OCI-LY7 (cell line): Measurements from ENCODE around the gene UGT1A4. TPM values are rescaled to one million over a fixed set of nuclear protein-coding genes. Genes with fewer than 3 reads are reported as not detected.
"Not testable (repeated sequence)": the region's sequence is repeated elsewhere in the genome, so short reads cannot be mapped to it uniquely, and the experiment has no call there.

Source experiments
- BruUV-seq: library from RNA; stranded (reverse); fragments of 400-500 nt; replicated peaks from 2 replicates; lab custom pipeline; 2021; lab: Mats Ljungman, UMichigan
- CTCF ChIA-PET: fragments of 300-600 bp; sonication (Branson Sonifier 250); formaldehyde crosslinking; loops from one replicate; lab custom pipeline; 2022; ENCODE audit warnings: antibody characterized with exemption; ENCODE audit not compliant: unreplicated experiment; lab: Charles Lee
- POLR2A ChIA-PET: fragments of 300-600 bp; sonication (Branson Sonifier 250); formaldehyde crosslinking; loops from one replicate; lab custom pipeline; 2022; ENCODE audit warnings: antibody characterized with exemption; lab: Charles Lee
- DNase-seq: peaks from one replicate; pipeline ENCODE4 v3.0.0-alpha.2; 2015; ENCODE audit warnings: low spot score
- H2AFZ ChIP-seq: fragments of 200-600 bp; sonication (generic), shearing (Covaris generic); 2 replicates; pipeline ENCODE4 v1.6.1; 2014; ENCODE audit warnings: mild to moderate bottlenecking, antibody characterized with exemption, low read length, moderate library complexity
- H3K27ac ChIP-seq: fragments of 200-600 bp; sonication (generic); 2 replicates; pipeline ENCODE4 v1.5.1; 2014; ENCODE audit warnings: mixed run types, low read depth, mild to moderate bottlenecking, moderate library complexity, low read length, inconsistent platforms; ENCODE audit not compliant: poor library complexity, severe bottlenecking
- H3K36me3 ChIP-seq: fragments of 200-600 bp; sonication (generic); 2 replicates; pipeline ENCODE4 v1.6.1; 2014; ENCODE audit warnings: mild to moderate bottlenecking, antibody characterized with exemption, low read length, moderate library complexity, mixed read lengths; ENCODE audit not compliant: insufficient read depth
- H3K4me1 ChIP-seq: fragments of 200-600 bp; sonication (generic); 2 replicates; pipeline ENCODE4 v1.5.1; 2014; ENCODE audit warnings: mild to moderate bottlenecking, low read length; ENCODE audit not compliant: insufficient read depth, poor library complexity, severe bottlenecking
- H3K4me2 ChIP-seq: fragments of 200-600 bp; sonication (generic); 2 replicates; pipeline ENCODE4 v1.6.1; 2014; ENCODE audit warnings: mild to moderate bottlenecking, low read length
- H3K4me3 ChIP-seq: fragments of 200-600 bp; sonication (generic); 2 replicates; pipeline ENCODE4 v1.5.1; 2014; ENCODE audit warnings: mild to moderate bottlenecking, low read depth, low read length; ENCODE audit not compliant: poor library complexity, severe bottlenecking
- H3K79me2 ChIP-seq: fragments of 200-600 bp; sonication (generic); 2 replicates; pipeline ENCODE4 v1.6.1; 2016; ENCODE audit warnings: low read depth, mild to moderate bottlenecking, low read length, moderate library complexity, mixed read lengths; ENCODE audit not compliant: insufficient read depth
- H3K9me2 ChIP-seq: fragments of 200-600 bp; sonication (generic); 2 replicates; pipeline ENCODE4 v1.6.1; 2016; ENCODE audit warnings: mild to moderate bottlenecking, low read length, mixed read lengths; ENCODE audit not compliant: insufficient read depth
- H3K9me3 ChIP-seq: fragments of 200-600 bp; sonication (generic); 2 replicates; pipeline ENCODE4 v1.6.1; 2014; ENCODE audit warnings: mild to moderate bottlenecking, mixed run types, low read length, mixed read lengths
- H4K20me1 ChIP-seq: fragments of 200-600 bp; sonication (generic); 2 replicates; pipeline ENCODE4 v1.6.1; 2014; ENCODE audit warnings: mild to moderate bottlenecking, antibody characterized with exemption, low read length, moderate library complexity, mixed read lengths; ENCODE audit not compliant: insufficient read depth
- EZH2phosphoT487 ChIP-seq: fragments of 200-600 bp; sonication (generic); IDR thresholded peaks from 2 replicates; pipeline ENCODE4 v1.6.1; 2018; ENCODE audit warnings: low read depth, borderline replicate concordance, mild to moderate bottlenecking, mixed run types, antibody characterized with exemption, low read length, moderate library complexity, mixed read lengths
- intact Hi-C: fragments of 100-400 bp; cut with micrococcal nuclease; formaldehyde crosslinking; loops from one replicate; pipeline ENCODE4 v1.10.0; 2022; ENCODE audit not compliant: unreplicated experiment
- total RNA-seq, 2 experiments: library from RNA; depleted of rRNA in 1 of 2; stranded (reverse); fragments of >200 nt in 1 of 2; shearing (Covaris generic) in 1 of 2; gene quantifications; 2 replicates each; pipeline ENCODE4 v1.2.3, GENCODE V29; 2014 to 2022
- TF ChIP-seq, protein P1 (sequence below): fragments of 200-600 bp; sonication (generic); conservative IDR thresholded peaks from 2 replicates; pipeline ENCODE4 v1.5.1; 2014; ENCODE audit warnings: mild to moderate bottlenecking, antibody characterized with exemption, low read length, moderate library complexity, mixed read lengths

UGT1A4 gene
- total RNA-seq, 2 experiments from 2014 or later: not detected

GRCh38 chr2:233699424-233700027, 19.0 kb upstream of the UGT1A4 start:
- no peaks in the 10 kb centered on the region for H3K36me3 ChIP-seq
- no peak for TF ChIP-seq EZH2phosphoT487
- TF ChIP-seq, protein P1, sequence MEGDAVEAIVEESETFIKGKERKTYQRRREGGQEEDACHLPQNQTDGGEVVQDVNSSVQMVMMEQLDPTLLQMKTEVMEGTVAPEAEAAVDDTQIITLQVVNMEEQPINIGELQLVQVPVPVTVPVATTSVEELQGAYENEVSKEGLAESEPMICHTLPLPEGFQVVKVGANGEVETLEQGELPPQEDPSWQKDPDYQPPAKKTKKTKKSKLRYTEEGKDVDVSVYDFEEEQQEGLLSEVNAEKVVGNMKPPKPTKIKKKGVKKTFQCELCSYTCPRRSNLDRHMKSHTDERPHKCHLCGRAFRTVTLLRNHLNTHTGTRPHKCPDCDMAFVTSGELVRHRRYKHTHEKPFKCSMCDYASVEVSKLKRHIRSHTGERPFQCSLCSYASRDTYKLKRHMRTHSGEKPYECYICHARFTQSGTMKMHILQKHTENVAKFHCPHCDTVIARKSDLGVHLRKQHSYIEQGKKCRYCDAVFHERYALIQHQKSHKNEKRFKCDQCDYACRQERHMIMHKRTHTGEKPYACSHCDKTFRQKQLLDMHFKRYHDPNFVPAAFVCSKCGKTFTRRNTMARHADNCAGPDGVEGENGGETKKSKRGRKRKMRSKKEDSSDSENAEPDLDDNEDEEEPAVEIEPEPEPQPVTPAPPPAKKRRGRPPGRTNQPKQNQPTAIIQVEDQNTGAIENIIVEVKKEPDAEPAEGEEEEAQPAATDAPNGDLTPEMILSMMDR: no peak
- intact Hi-C loops: no loop called here
- no peaks in the 10 kb centered on the region for H4K20me1 ChIP-seq
- H3K27ac ChIP-seq: no peak overlapping the region
- BruUV-seq: no TSS peak
- ChIA-PET CTCF (no interaction called here), POLR2A (no interaction called here)
- H3K4me3 ChIP-seq: no peak overlapping the region
- H3K9me3 ChIP-seq: no peaks in the 10 kb centered on the region
- no peaks in the 10 kb centered on the region for H3K79me2 ChIP-seq
- H3K4me2 ChIP-seq: no peak overlapping the region
- H3K4me1 ChIP-seq: no peaks in the 10 kb centered on the region
- no peaks in the 10 kb centered on the region for H3K9me2 ChIP-seq
- DNase-seq: no peak
- no peak overlapping the region for H2AFZ ChIP-seq

- no peak for DNase-seq
- no TSS peak for BruUV-seq
- ChIA-PET CTCF (no interaction called here), POLR2A (no interaction called here)
- no peak overlapping the region for H3K4me2 ChIP-seq
- H4K20me1 ChIP-seq: no peaks in the 10 kb centered on the region
- H3K4me3 ChIP-seq: no peak overlapping the region
- no peak for TF ChIP-seq EZH2phosphoT487
- TF ChIP-seq, protein P1: no peak
- H3K4me1 ChIP-seq: no peaks in the 10 kb centered on the region
- no peaks in the 10 kb centered on the region for H3K36me3 ChIP-seq
- H3K79me2 ChIP-seq: no peaks in the 10 kb centered on the region
- H3K9me2 ChIP-seq: no peaks in the 10 kb centered on the region
- intact Hi-C loops: no loop called here
- no peak overlapping the region for H2AFZ ChIP-seq
- H3K27ac ChIP-seq: no peak overlapping the region
- no peaks in the 10 kb centered on the region for H3K9me3 ChIP-seq
Measured at GRCh38 chr2:233700028-233700635, 18.4 kb upstream of the UGT1A4 start.

- H2AFZ ChIP-seq, DNase-seq, H3K9me3 ChIP-seq, POLR2A ChIA-PET, H3K4me1 ChIP-seq, BruUV-seq, H3K79me2 ChIP-seq, H3K4me3 ChIP-seq, CTCF ChIA-PET, H3K36me3 ChIP-seq, H3K4me2 ChIP-seq, intact Hi-C loops, H4K20me1 ChIP-seq, H3K9me2 ChIP-seq, H3K27ac ChIP-seq: not testable (repeated sequence)
Measured at GRCh38 chr2:233700842-233701241, 17.7 kb upstream of the UGT1A4 start.
